Thyroid gland (tissue), 4 donors: ENCODE results near the gene TMEM176A. TPM values are rescaled to one million over a fixed set of nuclear protein-coding genes. Genes with fewer than 3 reads are reported as not detected.
A peak's percentile ranks its signal among the peaks of the same experiment; 100 is the strongest.

Source experiments
- DNase-seq, 2 donors: peaks; one replicate each; pipeline ENCODE4 v3.0.0-alpha.2; 2019
- H3K27ac ChIP-seq, 3 donors: fragments of 200-600 bp; sonication (generic); 1 replicate in 2 of 3; 2 replicates in 1 of 3; pipeline ENCODE4 v1.5.1; 2016 to 2019; ENCODE audit warnings: mild to moderate bottlenecking in 1 of 3, moderate library complexity in 1 of 3
- H3K27me3 ChIP-seq: fragments of 200-600 bp; sonication (generic); one replicate; pipeline ENCODE4 v1.5.1; 2019
- H3K36me3 ChIP-seq, 2 donors: fragments of 200-600 bp; sonication (generic); one replicate each; pipeline ENCODE4 v1.5.1; 2016 to 2019
- H3K4me1 ChIP-seq, 2 donors: fragments of 200-600 bp; sonication (generic); one replicate each; pipeline ENCODE4 v1.5.1; 2017 to 2019
- H3K4me3 ChIP-seq, 3 donors: fragments of 200-600 bp; sonication (generic); replicated peaks in 1 of 3; 1 replicate in 2 of 3; 2 replicates in 1 of 3; pipeline ENCODE4 v1.5.1; 2016; ENCODE audit warnings: mild to moderate bottlenecking in 1 of 3
- H3K9me3 ChIP-seq: fragments of 200-600 bp; sonication (generic); one replicate; pipeline ENCODE4 v1.5.1; 2017
- POLR2A ChIP-seq, 2 donors: fragments of 450-650 bp; IDR thresholded peaks; one replicate each; pipeline ENCODE4 v1.6.1; 2017; ENCODE audit warnings: antibody characterized with exemption in 2 of 2, mild to moderate bottlenecking in 2 of 2, moderate library complexity in 1 of 2
- WGBS, 2 donors: methylation state at CpG; one replicate each; pipeline ENCODE4 v1.1.5; 2017; 5-methylcytosine and 5-hydroxymethylcytosine counted together
- intact Hi-C: fragments of 100-400 bp; cut with DNase I; formaldehyde crosslinking; loops from one replicate; pipeline ENCODE4 v1.15.1; 2023
- total RNA-seq, 4 donors: library from RNA; depleted of rRNA; stranded (reverse); fragments of >200 nt; gene quantifications; one replicate each; pipeline ENCODE4 v1.2.3, GENCODE V29; 2016
- TF ChIP-seq, protein P1 (sequence below), 6 experiments: fragments of 200-600 bp in 3 of 6; fragments of 450-650 bp in 3 of 6; sonication (generic) in 3 of 6; IDR thresholded peaks; one replicate each; pipeline ENCODE4 v1.5.1; 2016 to 2019; ENCODE audit warnings: antibody characterized with exemption in 6 of 6, mild to moderate bottlenecking in 2 of 6, inconsistent platforms in 1 of 6, moderate library complexity in 1 of 6

TMEM176A gene
- total RNA-seq, 4 donors from 2014 or later, result 3.7 to 34.0 (median 14.7) TPM

DNA sequence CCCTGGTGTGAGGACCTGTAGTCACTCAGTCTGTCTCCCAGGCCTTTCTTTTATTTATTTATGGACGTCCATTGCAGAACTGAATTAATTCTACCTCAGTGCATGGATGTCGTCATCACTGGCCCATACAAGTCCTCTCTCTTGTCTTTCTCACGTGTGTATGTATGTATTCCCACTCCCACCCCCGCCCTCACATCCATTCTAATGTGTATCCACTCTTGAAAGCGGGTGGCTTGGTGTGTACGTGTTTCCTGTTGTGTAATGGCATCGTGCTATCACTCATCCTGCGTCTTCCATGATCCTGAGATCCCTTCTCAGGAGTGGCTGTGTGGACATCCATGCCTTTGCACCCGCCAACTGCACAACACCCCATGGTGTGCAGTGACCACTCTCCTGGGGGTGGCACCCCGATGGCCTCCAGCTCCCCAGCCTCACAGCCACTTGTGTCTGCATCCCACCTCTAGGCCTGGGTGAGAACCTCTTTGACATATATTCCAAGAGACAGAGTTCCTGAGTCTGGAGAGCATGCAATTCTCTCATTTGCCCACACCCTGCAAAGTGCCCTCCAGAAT is 48.7 kb downstream of the TMEM176A start:
- Histone ChIP-seq H3K36me3 (no peaks in the 10 kb centered on the region), H3K27ac (no peak overlapping the region), H3K27me3 (no peaks in the 10 kb centered on the region), H3K9me3 (no peaks in the 10 kb centered on the region), H3K4me1 (no peaks in the 10 kb centered on the region), H3K4me3 (no peak overlapping the region)
- DNase-seq, result no peak
- intact Hi-C loops, result no loop called here
- TF ChIP-seq, protein P1, sequence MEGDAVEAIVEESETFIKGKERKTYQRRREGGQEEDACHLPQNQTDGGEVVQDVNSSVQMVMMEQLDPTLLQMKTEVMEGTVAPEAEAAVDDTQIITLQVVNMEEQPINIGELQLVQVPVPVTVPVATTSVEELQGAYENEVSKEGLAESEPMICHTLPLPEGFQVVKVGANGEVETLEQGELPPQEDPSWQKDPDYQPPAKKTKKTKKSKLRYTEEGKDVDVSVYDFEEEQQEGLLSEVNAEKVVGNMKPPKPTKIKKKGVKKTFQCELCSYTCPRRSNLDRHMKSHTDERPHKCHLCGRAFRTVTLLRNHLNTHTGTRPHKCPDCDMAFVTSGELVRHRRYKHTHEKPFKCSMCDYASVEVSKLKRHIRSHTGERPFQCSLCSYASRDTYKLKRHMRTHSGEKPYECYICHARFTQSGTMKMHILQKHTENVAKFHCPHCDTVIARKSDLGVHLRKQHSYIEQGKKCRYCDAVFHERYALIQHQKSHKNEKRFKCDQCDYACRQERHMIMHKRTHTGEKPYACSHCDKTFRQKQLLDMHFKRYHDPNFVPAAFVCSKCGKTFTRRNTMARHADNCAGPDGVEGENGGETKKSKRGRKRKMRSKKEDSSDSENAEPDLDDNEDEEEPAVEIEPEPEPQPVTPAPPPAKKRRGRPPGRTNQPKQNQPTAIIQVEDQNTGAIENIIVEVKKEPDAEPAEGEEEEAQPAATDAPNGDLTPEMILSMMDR (IDR thresholded peaks at IDR 0.05), result no peak
- no peak for TF ChIP-seq POLR2A (IDR thresholded peaks at IDR 0.05)
- WGBS, 2 donors, result 91 to 92% methylated on average over 10 of the region's 10 CpGs

DNA sequence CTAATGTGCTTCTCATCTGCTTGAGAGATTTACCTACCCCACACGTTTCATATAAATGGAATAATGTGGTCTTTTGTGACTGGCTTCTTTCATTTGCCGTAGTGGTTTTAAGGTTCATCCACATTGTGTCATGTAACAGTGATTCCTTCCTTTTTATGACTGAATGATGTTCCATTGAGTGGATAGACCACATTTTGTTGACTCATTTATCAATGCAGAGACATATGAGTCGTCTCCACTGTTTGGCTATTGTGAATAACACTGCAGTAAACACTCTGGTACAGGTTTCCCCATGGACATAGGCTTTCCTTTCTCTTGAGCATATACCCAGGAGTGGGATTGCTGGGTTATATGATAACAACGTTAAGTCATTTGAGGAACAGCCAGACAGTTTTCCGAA is 49.7 kb downstream of the TMEM176A start:
- Histone ChIP-seq H3K27ac (no peak overlapping the region), H3K4me1 (no peaks in the 10 kb centered on the region), H3K4me3 (no peak overlapping the region), H3K27me3 (no peaks in the 10 kb centered on the region), H3K9me3 (no peaks in the 10 kb centered on the region), H3K36me3 (no peaks in the 10 kb centered on the region)
- WGBS, 2 donors, result 87 to 89% methylated on average over 5 of the region's 5 CpGs
- DNase-seq, result no peak
- TF ChIP-seq POLR2A (IDR thresholded peaks at IDR 0.05), result no peak
- TF ChIP-seq, protein P1 (IDR thresholded peaks at IDR 0.05), result no peak
- intact Hi-C loops, result no loop called here

DNA sequence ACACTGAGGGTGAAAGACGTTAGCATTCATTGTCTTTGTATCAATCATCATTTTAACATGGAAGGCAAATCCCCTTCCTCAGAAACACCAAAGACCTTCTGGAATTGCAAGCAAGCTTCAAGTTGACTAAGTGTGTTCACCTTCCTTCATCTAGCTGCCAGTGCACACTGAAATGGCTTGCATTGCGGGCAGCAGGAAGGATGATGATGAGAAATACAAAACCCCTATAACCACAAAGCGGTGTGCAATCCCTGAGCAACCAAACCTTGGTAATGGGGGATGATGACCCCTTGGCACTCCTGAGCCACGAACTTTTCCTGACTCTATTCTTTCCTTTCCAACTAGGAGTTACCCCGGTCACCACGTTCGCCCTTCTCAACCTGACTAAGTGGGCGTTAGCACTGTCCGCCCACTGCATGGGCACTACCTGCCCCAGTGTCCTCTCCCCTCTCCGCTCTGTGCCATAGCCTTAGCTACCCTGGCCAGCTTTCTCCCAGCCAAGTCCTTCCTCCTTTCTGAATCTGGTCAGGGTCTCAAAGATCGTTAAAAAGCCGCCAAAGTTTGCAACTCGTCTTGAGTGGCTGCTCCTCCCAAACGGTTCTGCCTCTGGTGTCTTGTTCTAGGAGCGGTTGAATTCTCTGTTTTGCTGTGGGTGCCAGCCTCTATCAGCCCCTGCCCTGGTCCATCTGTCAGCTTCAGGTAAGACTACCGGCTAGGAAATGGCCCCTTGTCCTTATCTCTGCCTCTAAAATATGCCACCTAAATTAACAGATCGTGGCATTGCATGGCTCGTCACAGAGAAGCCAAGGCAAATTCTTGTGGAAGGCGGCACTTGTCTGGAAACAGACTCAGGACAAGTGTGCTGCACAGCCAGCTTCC is 51.2 kb downstream of the TMEM176A start:
- Histone ChIP-seq H3K9me3 (no peaks in the 10 kb centered on the region), H3K4me3 (no peak overlapping the region), H3K36me3 (no peaks in the 10 kb centered on the region), H3K27ac (no peak overlapping the region), H3K27me3 (no peaks in the 10 kb centered on the region), H3K4me1 (no peaks in the 10 kb centered on the region)
- no peak for DNase-seq
- intact Hi-C loops, result no loop called here
- TF ChIP-seq POLR2A (IDR thresholded peaks at IDR 0.05), result no peak
- TF ChIP-seq, protein P1 (IDR thresholded peaks at IDR 0.05), result no peak
- 65 to 69% methylated on average over 19 of the region's 19 CpGs for WGBS, 2 donors

DNA sequence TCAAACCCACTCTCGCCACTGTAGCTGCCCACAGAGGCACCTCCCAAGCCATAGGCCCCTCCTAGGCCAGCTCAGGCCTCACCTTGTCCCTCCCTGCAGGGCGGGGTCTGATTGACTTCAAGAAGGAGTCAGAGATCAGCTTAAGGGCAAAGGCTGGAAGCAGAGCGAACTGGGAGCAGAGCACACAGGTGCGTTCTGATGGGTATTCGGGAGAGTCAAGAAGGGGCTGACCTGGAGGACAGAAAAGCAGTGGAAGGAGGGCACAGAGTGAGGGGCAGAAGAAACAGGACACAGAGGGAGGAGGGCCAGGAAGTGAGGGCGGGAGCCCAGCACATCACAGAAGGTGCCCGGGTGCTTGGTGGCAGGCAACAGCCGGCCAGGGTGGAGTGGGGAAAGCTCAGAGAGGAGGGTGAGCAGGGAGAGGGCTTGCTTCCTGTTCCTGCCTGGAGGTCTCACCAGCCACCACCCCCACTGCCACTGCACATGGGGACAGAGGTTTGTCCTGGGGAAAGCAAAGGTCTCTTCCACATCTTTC is 51.9 kb downstream of the TMEM176A start, which contains the start of gene AOC1:
Gene AOC1, plus strand, starts transcription at position 147 of the 535 bp plus-strand sequence. CDS start 3,954 bp downstream, outside the sequence.
- Histone ChIP-seq H3K9me3 (no peaks in the 10 kb centered on the region), H3K27ac (no peak within 1 kb of the TSS), H3K4me3 (no peak within 1 kb of the TSS), H3K27me3 (no peaks in the 10 kb centered on the region), H3K4me1 (no peaks in the 10 kb centered on the region), H3K36me3 (no peaks in the 10 kb centered on the region)
- intact Hi-C loops, result no loop called here
- 34 to 41% methylated on average over 8 of the region's 8 CpGs for WGBS, 2 donors
- TF ChIP-seq POLR2A (IDR thresholded peaks at IDR 0.05), result no peak
- TF ChIP-seq, protein P1 (IDR thresholded peaks at IDR 0.05), result no peak
- DNase-seq, result peak in 1 of 2 donors; percentile 31
